H1 (cell line): Measurements from ENCODE around the gene SKIDA1.

Experiments
- ASH2L ChIP-seq: fragments of 200-600, 300-600 bp; sonication (generic); IDR thresholded peaks from one replicate; pipeline ENCODE4 v1.7.1; 2017; ENCODE audit warnings: low read length
- CTCF ChIP-seq, 3 experiments: IDR thresholded peaks; 1 replicate in 2 of 3; 2 replicates in 1 of 3; pipeline versions ENCODE4 v1.5.1 to v1.6.1; 2011; ENCODE audit warnings: low read length in 3 of 3, mild to moderate bottlenecking in 3 of 3, inconsistent platforms in 2 of 3, low read depth in 1 of 3, moderate library complexity in 1 of 3; ENCODE audit not compliant: insufficient read depth in 1 of 3; ENCODE audit errors: control extremely low read depth in 1 of 3
- POLR2A ChIP-seq, 2 experiments: IDR thresholded peaks; 1 replicate in 1 of 2; 2 replicates in 1 of 2; pipeline ENCODE4 v1.6.1; 2011; ENCODE audit warnings: low read depth in 2 of 2, low read length in 2 of 2, mild to moderate bottlenecking in 2 of 2; ENCODE audit errors: control extremely low read depth in 1 of 2
- POLR2AphosphoS5 ChIP-seq: IDR thresholded peaks from 2 replicates; pipeline ENCODE4 v1.6.1; 2011; ENCODE audit warnings: low read depth, low read length
- RAD21 ChIP-seq, 2 experiments: IDR thresholded peaks in 1 of 2; conservative IDR thresholded peaks in 1 of 2; 2 replicates each; pipeline ENCODE4 v1.6.1; 2011; ENCODE audit warnings: low read depth in 2 of 2, low read length in 2 of 2, improper control_type of control experiment in 1 of 2, inconsistent platforms in 1 of 2, mild to moderate bottlenecking in 1 of 2, moderate library complexity in 1 of 2
- RXRA ChIP-seq: IDR thresholded peaks from 2 replicates; pipeline ENCODE4 v1.6.1; 2011; ENCODE audit warnings: low read depth, mild to moderate bottlenecking, low read length, moderate library complexity; ENCODE audit not compliant: insufficient read depth
- SIN3A ChIP-seq, 2 experiments: IDR thresholded peaks in 1 of 2; conservative IDR thresholded peaks in 1 of 2; 2 replicates each; pipeline ENCODE4 v1.6.1; 2011 to 2012; ENCODE audit warnings: low read length in 2 of 2, improper control_type of control experiment in 1 of 2, low read depth in 1 of 2, mild to moderate bottlenecking in 1 of 2

- TF ChIP-seq CTCF (IDR thresholded peaks at IDR 0.05; ENCODE audit: control extremely low read depth in 1 of 3, insufficient read depth in 1 of 3, low read depth in 1 of 3, low read length in 3 of 3), result no peak
- TF ChIP-seq POLR2AphosphoS5, result no peak
- TF ChIP-seq SIN3A (conservative IDR thresholded peaks at IDR 0.05 in 1 of 2, IDR thresholded peaks at IDR 0.05 in 1 of 2; ENCODE audit: low read depth in 1 of 2, low read length in 2 of 2), result no peak
- TF ChIP-seq RAD21 (IDR thresholded peaks at IDR 0.05 in 1 of 2, conservative IDR thresholded peaks at IDR 0.05 in 1 of 2; ENCODE audit: low read depth in 2 of 2, low read length in 2 of 2), result no peak
- no peak for TF ChIP-seq RXRA
- TF ChIP-seq POLR2A (IDR thresholded peaks at IDR 0.05; ENCODE audit: control extremely low read depth in 1 of 2, low read depth in 2 of 2, low read length in 2 of 2), result no peak
- TF ChIP-seq ASH2L, result no peak
These were observed 35.3 kb downstream of the SKIDA1 start for GRCh38 chr10:21490028-21490710.
